GM18873 (cell line): ENCODE measurements around the gene PPM1G.

Experiments used
- ATAC-seq: cut with Tn5 transposase; IDR thresholded peaks from one replicate; pipeline ENCODE4 v1.9.1; 2021; ENCODE audit warnings: mild to moderate bottlenecking, moderate library complexity, moderate number of reproducible peaks; ENCODE audit not compliant: unreplicated experiment, low FRiP score

PPM1G gene

GRCh38 chr2:27350106-27350693 lies 59.2 kb downstream of the PPM1G start:
- no peak for ATAC-seq

GRCh38 chr2:27347641-27348040 lies 61.8 kb downstream of the PPM1G start:
- no peak for ATAC-seq

GRCh38 chr2:27336173-27336572 lies 73.2 kb downstream of the PPM1G start:
- no peak for ATAC-seq

- ATAC-seq, result no peak
Measured at GRCh38 chr2:27335311-27335710, 74.1 kb downstream of the PPM1G start.
